DOHH2 (cell line): Measurements from ENCODE around the gene CDH22.

Source experiments
- H3F3A ChIP-seq: fragments of 200-600 bp; sonication (generic), shearing (Covaris generic); 2 replicates; pipeline ENCODE4 v1.6.0; 2016; ENCODE audit warnings: antibody characterized with exemption, mild to moderate bottlenecking; ENCODE audit not compliant: control insufficient read depth, insufficient read depth
- H3K27ac ChIP-seq: fragments of 200-600 bp; sonication (generic); 2 replicates; pipeline ENCODE4 v1.5.1; 2014; ENCODE audit warnings: low read depth, mild to moderate bottlenecking, low read length, moderate library complexity
- H3K27me3 ChIP-seq: fragments of 200-600 bp; sonication (generic); 2 replicates; pipeline ENCODE4 v1.6.1; 2014; ENCODE audit warnings: mild to moderate bottlenecking, low read length, mixed read lengths; ENCODE audit not compliant: control insufficient read depth
- H3K36me3 ChIP-seq: fragments of 200-600 bp; sonication (generic); 2 replicates; pipeline ENCODE4 v1.6.1; 2014; ENCODE audit warnings: mild to moderate bottlenecking, low read length, moderate library complexity, mixed read lengths; ENCODE audit not compliant: control insufficient read depth
- H3K4me1 ChIP-seq: fragments of 200-600 bp; sonication (generic); 2 replicates; pipeline ENCODE4 v1.6.1; 2014; ENCODE audit warnings: mild to moderate bottlenecking, low read length, mixed read lengths; ENCODE audit not compliant: control insufficient read depth
- H3K4me2 ChIP-seq: fragments of 200-600 bp; sonication (generic); 2 replicates; pipeline ENCODE4 v1.6.0; 2014; ENCODE audit warnings: mild to moderate bottlenecking, low read length, moderate library complexity
- H3K4me3 ChIP-seq: fragments of 200-600 bp; sonication (generic); 2 replicates; pipeline ENCODE4 v1.5.1; 2014; ENCODE audit warnings: mild to moderate bottlenecking, low read length, mixed read lengths
- H3K79me2 ChIP-seq: fragments of 200-600 bp; sonication (generic); 2 replicates; pipeline ENCODE4 v1.6.1; 2014; ENCODE audit warnings: mild to moderate bottlenecking, low read length, mixed read lengths; ENCODE audit not compliant: control insufficient read depth
- H3K9me2 ChIP-seq: fragments of 200-600 bp; sonication (generic); replicated peaks from 2 replicates; pipeline ENCODE4 v1.6.1; 2014; ENCODE audit warnings: mild to moderate bottlenecking, low read length, mixed read lengths; ENCODE audit not compliant: control insufficient read depth
- H3K9me3 ChIP-seq: fragments of 200-600 bp; sonication (generic); 2 replicates; pipeline ENCODE4 v1.6.1; 2014; ENCODE audit warnings: antibody characterized with exemption, low read length, mixed read lengths; ENCODE audit not compliant: control insufficient read depth, insufficient read depth
- H4K20me1 ChIP-seq: fragments of 200-600 bp; sonication (generic); 2 replicates; pipeline ENCODE4 v1.6.0; 2014; ENCODE audit warnings: low read depth, mild to moderate bottlenecking, antibody characterized with exemption, low read length, moderate library complexity; ENCODE audit not compliant: control insufficient read depth, insufficient read depth
- CTCF ChIP-seq: fragments of 200-600 bp; sonication (generic); IDR thresholded peaks from one replicate; pipeline ENCODE4 v1.5.1; 2014; ENCODE audit warnings: antibody characterized with exemption, mild to moderate bottlenecking, low read depth, low read length; ENCODE audit not compliant: poor library complexity, severe bottlenecking
- EZH2phosphoT487 ChIP-seq: fragments of 200-600 bp; sonication (generic); IDR thresholded peaks from 2 replicates; pipeline ENCODE4 v1.6.1; 2017; ENCODE audit warnings: borderline replicate concordance, mild to moderate bottlenecking, antibody characterized with exemption, low read length, moderate library complexity, mixed read lengths

CDH22 gene

GRCh38 chr20:46195264-46196036 is 112.8 kb downstream of the CDH22 start:
- no peaks in the 10 kb centered on the region for H3K27me3 ChIP-seq
- H3F3A ChIP-seq = no peaks in the 10 kb centered on the region
- no peaks in the 10 kb centered on the region for H4K20me1 ChIP-seq
- H3K4me3 ChIP-seq = no peak overlapping the region
- H3K79me2 ChIP-seq = no peaks in the 10 kb centered on the region
- H3K27ac ChIP-seq = no peak overlapping the region
- H3K4me2 ChIP-seq = no peak overlapping the region
- no peak for TF ChIP-seq EZH2phosphoT487
- no peak for TF ChIP-seq CTCF
- H3K9me2 ChIP-seq = no peaks in the 10 kb centered on the region
- no peaks in the 10 kb centered on the region for H3K36me3 ChIP-seq
- H3K9me3 ChIP-seq = no peaks in the 10 kb centered on the region
- no peaks in the 10 kb centered on the region for H3K4me1 ChIP-seq

GRCh38 chr20:46194409-46194808 is 113.9 kb downstream of the CDH22 start:
- H3K4me2 ChIP-seq = no peak overlapping the region
- no peaks in the 10 kb centered on the region for H3K9me2 ChIP-seq
- H3K79me2 ChIP-seq = no peaks in the 10 kb centered on the region
- H3F3A ChIP-seq = no peaks in the 10 kb centered on the region
- TF ChIP-seq EZH2phosphoT487 (no peak), CTCF (no peak)
- H3K4me3 ChIP-seq = no peak overlapping the region
- H3K27ac ChIP-seq = no peak overlapping the region
- no peaks in the 10 kb centered on the region for H4K20me1 ChIP-seq
- H3K9me3 ChIP-seq = no peaks in the 10 kb centered on the region
- H3K36me3 ChIP-seq = no peaks in the 10 kb centered on the region
- H3K27me3 ChIP-seq = no peaks in the 10 kb centered on the region
- no peaks in the 10 kb centered on the region for H3K4me1 ChIP-seq

- Histone ChIP-seq H3K79me2 (no peaks in the 10 kb centered on the region), H3F3A (no peaks in the 10 kb centered on the region), H3K27ac (no peak overlapping the region), H3K4me1 (no peaks in the 10 kb centered on the region), H3K36me3 (no peaks in the 10 kb centered on the region), H4K20me1 (no peaks in the 10 kb centered on the region), H3K27me3 (no peaks in the 10 kb centered on the region), H3K9me3 (no peaks in the 10 kb centered on the region), H3K9me2 (no peaks in the 10 kb centered on the region), H3K4me2 (no peak overlapping the region), H3K4me3 (no peak overlapping the region)
- no peak for TF ChIP-seq CTCF
- no peak for TF ChIP-seq EZH2phosphoT487
Measured at GRCh38 chr20:46192376-46192944, 115.8 kb downstream of the CDH22 start.
